Activated CD8-positive, alpha-beta memory T cell treated with anti-CD3 and anti-CD28 coated beads, Interleukin-2, amount 50 U/mL, for 1 hour (primary cell): Measurements from ENCODE around the gene CEP126.

ENCODE experiments used
- DNase-seq: peaks from one replicate; pipeline ENCODE4 v3.0.0-alpha.2; 2020; ENCODE audit errors: extremely low read depth

The CEP126 gene

GRCh38 chr11:101914738-101915426, at the start of gene CEP126:
TSS of gene CEP126 (plus strand) at chr11:101915010. CDS start at chr11:101915285, 275 bp downstream.
- peak; percentile 78 for DNase-seq

GRCh38 chr11:101866619-101867491, 48.0 kb upstream of the CEP126 start:
- no peak for DNase-seq

- no peak for DNase-seq
Measured at GRCh38 chr11:101867951-101868350, 46.9 kb upstream of the CEP126 start.

- no peak for DNase-seq
Measured at GRCh38 chr11:101870510-101870909, 44.3 kb upstream of the CEP126 start.

GRCh38 chr11:101872171-101872882, 42.5 kb upstream of the CEP126 start:
- no peak for DNase-seq

- DNase-seq, result no peak
Measured at GRCh38 chr11:101880222-101880621, 34.6 kb upstream of the CEP126 start.

- no peak for DNase-seq
Measured at GRCh38 chr11:101881586-101881985, 33.2 kb upstream of the CEP126 start.

- no peak for DNase-seq
Measured at GRCh38 chr11:101885631-101886030, 29.2 kb upstream of the CEP126 start.

- DNase-seq, result no peak
Measured at GRCh38 chr11:101889767-101890166, 25.0 kb upstream of the CEP126 start.

- no peak for DNase-seq
Measured at GRCh38 chr11:101894505-101894904, 20.3 kb upstream of the CEP126 start.

GRCh38 chr11:101907815-101908214, 7.0 kb upstream of the CEP126 start:
- no peak for DNase-seq

GRCh38 chr11:101909087-101909486, 5.7 kb upstream of the CEP126 start:
- DNase-seq, result no peak

- DNase-seq, result no peak
Measured at GRCh38 chr11:101912823-101913284, 2.0 kb upstream of the CEP126 start.

GRCh38 chr11:101913656-101914055, 1.2 kb upstream of the CEP126 start:
- DNase-seq, result no peak

- DNase-seq, result no peak
Measured at GRCh38 chr11:101914341-101914737, 471 bp upstream of the CEP126 start.

- DNase-seq, result no peak
Measured at GRCh38 chr11:101915791-101916291, 1.0 kb downstream of the CEP126 start.

- no peak for DNase-seq
Measured at GRCh38 chr11:101916422-101916821, 1.6 kb downstream of the CEP126 start, which contains the start of gene ANGPTL5. TSS of gene ANGPTL5 (minus strand) at chr11:101916522. CDS start at chr11:101907909, 8,613 bp downstream.

- DNase-seq, result no peak
Measured at GRCh38 chr11:101917226-101917625, 2.4 kb downstream of the CEP126 start.

GRCh38 chr11:101920992-101921391, 6.2 kb downstream of the CEP126 start:
- no peak for DNase-seq

- DNase-seq, result no peak
Measured at GRCh38 chr11:101923554-101923953, 8.7 kb downstream of the CEP126 start.

- no peak for DNase-seq
Measured at GRCh38 chr11:101929294-101929915, 14.6 kb downstream of the CEP126 start.
